ENCODE results near the gene IFT81.
"Not testable (repeated sequence)": the region's sequence is repeated elsewhere in the genome, so short reads cannot be mapped to it uniquely, and the experiment has no call there.

Gene IFT81

DNA sequence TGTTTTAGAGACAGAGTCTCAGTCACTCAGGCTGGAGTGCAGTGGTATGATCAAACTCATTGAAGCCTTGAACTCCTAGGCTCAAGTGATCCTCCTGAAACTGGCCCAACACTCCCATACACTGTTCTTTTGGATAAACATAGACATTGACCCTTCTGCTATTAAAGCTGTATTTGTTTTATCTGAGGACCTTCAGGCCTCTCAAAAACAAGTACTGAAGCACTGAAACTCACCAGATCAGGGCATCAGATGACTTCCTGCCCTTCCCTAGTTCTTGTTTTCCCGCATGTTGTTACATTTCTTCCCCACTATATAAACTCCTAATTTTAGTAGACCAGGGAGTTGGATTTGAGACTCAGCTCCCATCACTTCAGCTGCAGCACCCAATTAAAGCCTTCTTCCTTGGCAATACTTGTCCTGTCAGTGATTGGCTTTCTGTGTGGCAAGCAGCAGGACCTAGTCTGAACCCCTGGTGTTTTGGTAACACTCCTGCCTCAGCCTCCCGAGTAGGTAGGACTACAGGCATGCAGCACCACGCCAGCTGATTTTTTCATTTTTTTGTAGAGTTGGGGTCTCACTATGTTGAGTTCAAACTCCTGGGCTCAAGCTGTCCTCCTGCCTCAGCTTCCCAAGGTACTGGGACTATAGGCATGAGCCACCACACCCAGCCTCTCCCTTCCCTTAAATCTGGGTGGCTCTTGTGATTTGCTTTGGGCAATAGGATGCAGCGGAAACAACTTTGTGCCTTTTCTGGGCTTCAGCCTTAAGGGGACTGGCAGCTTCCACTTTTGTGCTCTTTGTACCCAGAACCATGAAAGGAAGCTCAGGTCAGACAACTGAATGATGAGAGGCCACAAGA is 12.5 kb upstream of the IFT81 start:
- TF ChIP-seq, protein P1, sequence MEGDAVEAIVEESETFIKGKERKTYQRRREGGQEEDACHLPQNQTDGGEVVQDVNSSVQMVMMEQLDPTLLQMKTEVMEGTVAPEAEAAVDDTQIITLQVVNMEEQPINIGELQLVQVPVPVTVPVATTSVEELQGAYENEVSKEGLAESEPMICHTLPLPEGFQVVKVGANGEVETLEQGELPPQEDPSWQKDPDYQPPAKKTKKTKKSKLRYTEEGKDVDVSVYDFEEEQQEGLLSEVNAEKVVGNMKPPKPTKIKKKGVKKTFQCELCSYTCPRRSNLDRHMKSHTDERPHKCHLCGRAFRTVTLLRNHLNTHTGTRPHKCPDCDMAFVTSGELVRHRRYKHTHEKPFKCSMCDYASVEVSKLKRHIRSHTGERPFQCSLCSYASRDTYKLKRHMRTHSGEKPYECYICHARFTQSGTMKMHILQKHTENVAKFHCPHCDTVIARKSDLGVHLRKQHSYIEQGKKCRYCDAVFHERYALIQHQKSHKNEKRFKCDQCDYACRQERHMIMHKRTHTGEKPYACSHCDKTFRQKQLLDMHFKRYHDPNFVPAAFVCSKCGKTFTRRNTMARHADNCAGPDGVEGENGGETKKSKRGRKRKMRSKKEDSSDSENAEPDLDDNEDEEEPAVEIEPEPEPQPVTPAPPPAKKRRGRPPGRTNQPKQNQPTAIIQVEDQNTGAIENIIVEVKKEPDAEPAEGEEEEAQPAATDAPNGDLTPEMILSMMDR (IDR thresholded peaks at IDR 0.05) = no peak
- Histone ChIP-seq H3K27ac (no peak overlapping the region), H3K4me1 (ENCODE audit: control insufficient read depth in 1 of 2, insufficient read depth in 1 of 2, low read depth in 1 of 2, low read length in 1 of 2) (no peaks in the 10 kb centered on the region)

DNA sequence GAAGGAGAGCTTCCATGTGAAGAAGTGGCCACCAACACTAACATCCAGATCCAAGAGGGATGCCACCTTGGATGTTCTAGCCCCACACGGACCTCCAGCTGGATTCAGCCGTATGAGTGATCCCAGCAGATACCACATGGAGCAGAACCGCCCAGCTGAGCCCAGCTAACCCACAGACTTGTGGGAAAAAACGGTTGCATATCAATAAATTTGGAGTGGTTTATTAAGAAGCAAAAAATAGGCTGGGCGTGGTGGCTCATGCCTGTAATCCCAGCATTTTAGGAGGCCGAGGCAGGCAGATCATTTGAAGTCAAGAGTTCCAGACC is 11.9 kb upstream of the IFT81 start:
- Histone ChIP-seq H3K27me3 (no peaks in the 10 kb centered on the region), H3K9me3 (no peaks in the 10 kb centered on the region), H3K4me3 (ENCODE audit: low read depth in 1 of 2, low read length in 1 of 2) (no peak overlapping the region), H3K27ac (no peak overlapping the region), H3K36me3 (no peaks in the 10 kb centered on the region), H3K4me1 (ENCODE audit: control insufficient read depth in 1 of 2, insufficient read depth in 1 of 2, low read depth in 1 of 2, low read length in 1 of 2) (no peaks in the 10 kb centered on the region)
- TF ChIP-seq, protein P1 (IDR thresholded peaks at IDR 0.05) = no peak

More for the DNA sequence above, 12.5 kb upstream of the IFT81 start:
- H3K36me3 ChIP-seq = no peaks in the 10 kb centered on the region
- H3K4me3 ChIP-seq (ENCODE audit: low read depth in 1 of 2, low read length in 1 of 2) = no peak overlapping the region
- no peaks in the 10 kb centered on the region for H3K9me3 ChIP-seq
- H3K27me3 ChIP-seq = no peaks in the 10 kb centered on the region

DNA sequence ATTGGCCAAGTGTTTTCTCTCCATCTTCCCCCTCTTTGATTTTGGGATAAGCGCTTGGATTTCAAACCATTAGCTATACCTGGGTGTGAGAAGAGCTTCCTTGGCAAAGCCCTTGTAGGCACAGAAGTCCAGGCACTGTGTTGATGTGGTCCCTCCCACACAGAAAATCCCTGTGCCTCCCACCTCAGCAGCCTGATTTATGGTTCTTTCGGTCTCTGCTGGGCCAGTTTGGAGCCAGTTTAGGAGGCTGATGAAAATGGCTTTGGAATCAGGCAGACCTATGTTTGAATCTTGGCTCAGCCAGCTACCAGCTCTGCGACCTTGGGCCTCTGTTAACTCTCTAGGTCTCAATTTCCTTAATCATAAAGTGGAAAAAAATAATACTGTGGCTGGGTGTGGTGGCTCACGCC is 9.6 kb upstream of the IFT81 start:
- H3K36me3 ChIP-seq = no peaks in the 10 kb centered on the region
- no peaks in the 10 kb centered on the region for H3K9me3 ChIP-seq
- no peak overlapping the region for H3K27ac ChIP-seq
- H3K27me3 ChIP-seq = no peaks in the 10 kb centered on the region
- TF ChIP-seq, protein P1 (IDR thresholded peaks at IDR 0.05) = no peak
- H3K4me3 ChIP-seq (ENCODE audit: low read depth in 1 of 2, low read length in 1 of 2) = no peak overlapping the region
- no peaks in the 10 kb centered on the region for H3K4me1 ChIP-seq (ENCODE audit: control insufficient read depth in 1 of 2, insufficient read depth in 1 of 2, low read depth in 1 of 2, low read length in 1 of 2)

DNA sequence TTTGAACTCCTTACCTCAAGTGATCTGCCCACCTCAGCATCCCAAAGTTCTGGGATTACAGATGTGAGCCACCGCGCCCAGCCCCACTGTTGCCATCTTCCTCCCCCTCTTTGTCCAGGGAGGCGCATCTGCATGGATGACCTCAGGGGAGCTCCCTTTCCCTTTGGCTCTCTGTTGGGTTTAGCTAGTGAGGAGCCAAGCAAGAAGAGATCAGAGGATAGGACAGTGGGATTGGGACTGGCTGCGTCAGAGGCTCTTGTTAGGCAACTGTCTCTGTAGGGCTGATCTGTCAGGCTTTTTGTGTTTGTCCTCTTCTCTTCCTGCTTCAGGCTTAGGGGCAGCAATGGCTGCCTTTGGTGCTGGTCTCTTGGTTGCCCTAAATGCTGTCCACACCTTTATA is 8.5 kb upstream of the IFT81 start:
- no peak overlapping the region for H3K4me3 ChIP-seq (ENCODE audit: low read depth in 1 of 2, low read length in 1 of 2)
- H3K27ac ChIP-seq = no peak overlapping the region
- H3K4me1 ChIP-seq (ENCODE audit: control insufficient read depth in 1 of 2, insufficient read depth in 1 of 2, low read depth in 1 of 2, low read length in 1 of 2) = no peaks in the 10 kb centered on the region
- no peaks in the 10 kb centered on the region for H3K36me3 ChIP-seq
- TF ChIP-seq, protein P1 (IDR thresholded peaks at IDR 0.05) = no peak
- no peaks in the 10 kb centered on the region for H3K9me3 ChIP-seq
- H3K27me3 ChIP-seq = no peaks in the 10 kb centered on the region

DNA sequence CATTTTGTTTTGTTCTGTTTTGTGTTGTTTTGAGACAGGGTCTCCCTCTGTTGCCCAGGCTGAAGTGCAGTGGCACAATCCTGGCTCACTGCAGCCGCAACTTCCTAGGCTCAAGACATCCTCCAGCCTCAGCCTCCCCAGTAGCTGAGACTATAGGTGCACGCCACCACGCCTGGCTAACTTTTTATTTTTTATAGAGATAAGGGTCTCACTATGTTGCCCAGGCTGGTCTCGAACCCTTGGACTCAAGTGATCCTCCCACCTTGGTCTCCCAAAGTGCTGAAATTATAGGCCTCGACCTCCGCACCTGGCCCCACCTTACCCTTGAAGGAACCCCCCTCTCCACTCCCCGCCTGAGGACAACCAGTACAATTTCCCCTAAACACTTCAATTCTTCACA is 7.5 kb upstream of the IFT81 start:
- no peaks in the 10 kb centered on the region for H3K9me3 ChIP-seq
- H3K4me3 ChIP-seq (ENCODE audit: low read depth in 1 of 2, low read length in 1 of 2) = no peak overlapping the region
- no peaks in the 10 kb centered on the region for H3K4me1 ChIP-seq (ENCODE audit: control insufficient read depth in 1 of 2, insufficient read depth in 1 of 2, low read depth in 1 of 2, low read length in 1 of 2)
- no peak overlapping the region for H3K27ac ChIP-seq
- TF ChIP-seq, protein P1 (IDR thresholded peaks at IDR 0.05) = no peak
- no peaks in the 10 kb centered on the region for H3K36me3 ChIP-seq
- no peaks in the 10 kb centered on the region for H3K27me3 ChIP-seq

DNA sequence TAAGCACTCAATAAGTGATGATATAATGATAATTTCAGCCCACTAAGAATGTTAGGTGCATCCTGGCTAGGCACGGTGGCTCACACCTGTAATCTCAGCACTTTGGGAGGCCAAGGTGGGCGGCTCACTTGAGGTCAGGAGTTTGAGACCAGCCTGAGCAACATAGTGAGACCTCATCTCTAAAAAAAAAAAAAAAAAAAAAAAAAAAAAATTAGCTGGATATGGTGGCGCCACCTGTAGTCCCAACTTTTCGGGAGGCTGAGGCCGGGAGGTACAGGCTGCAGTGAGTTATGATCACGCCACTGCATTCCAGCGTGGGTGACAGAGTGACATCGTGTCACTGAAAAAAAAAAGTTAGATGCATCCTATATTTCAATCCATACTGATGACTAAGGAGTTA is 6.9 kb upstream of the IFT81 start:
- not testable (repeated sequence) for H3K27me3 ChIP-seq; H3K9me3 ChIP-seq; H3K4me1 ChIP-seq (ENCODE audit: control insufficient read depth in 1 of 2, insufficient read depth in 1 of 2, low read depth in 1 of 2, low read length in 1 of 2); H3K36me3 ChIP-seq; H3K4me3 ChIP-seq (ENCODE audit: low read depth in 1 of 2, low read length in 1 of 2); H3K27ac ChIP-seq

All from neutrophil (primary cell).